ENCODE data around the gene PIH1D1.

GRCh38 chr19:49418511-49418910 lies 33.1 kb downstream of the PIH1D1 start:
- TF ChIP-seq POLR2A (IDR thresholded peaks at IDR 0.05) (no peak), CTCF (IDR thresholded peaks at IDR 0.05) (no peak)

All from right lobe of liver (tissue), 4 donors.